Peyer's patch (tissue), 4 donors: ENCODE data around the gene SLC7A9.

Experiments
- CTCF ChIP-seq, 6 experiments: fragments of 450-650 bp in 4 of 6; fragments of 200-600 bp in 2 of 6; sonication (generic) in 1 of 6; IDR thresholded peaks; one replicate each; pipeline ENCODE4 v1.5.1; 2017 to 2019; ENCODE audit warnings: antibody characterized with exemption in 6 of 6, mild to moderate bottlenecking in 3 of 6, moderate library complexity in 1 of 6
- POLR2A ChIP-seq, 2 donors: fragments of 450-650 bp; IDR thresholded peaks; one replicate each; pipeline ENCODE4 v1.5.1; 2017; ENCODE audit warnings: antibody characterized with exemption in 2 of 2, mild to moderate bottlenecking in 2 of 2, moderate library complexity in 2 of 2

- no peak for TF ChIP-seq CTCF (IDR thresholded peaks at IDR 0.05)
- TF ChIP-seq POLR2A (IDR thresholded peaks at IDR 0.05), result no peak
These were observed 41.4 kb downstream of the SLC7A9 start for GRCh38 chr19:32828139-32828538.
